Measurements from ENCODE around the gene EOLA2.

GRCh38 chrX:149949743-149950436, 11.6 kb upstream of the EOLA2 start:
- TF ChIP-seq CTCF (IDR thresholded peaks at IDR 0.05) (no peak), POLR2AphosphoS5 (IDR thresholded peaks at IDR 0.05) (no peak), POLR2A (IDR thresholded peaks at IDR 0.05) (no peak)
